HepG2 (cell line): ENCODE results near the gene SLC17A9. TPM values are rescaled to one million over a fixed set of nuclear protein-coding genes. Genes with fewer than 3 reads are reported as not detected.

Source experiments
- BRCA1 ChIP-seq: sonication (generic); formaldehyde crosslinking; IDR thresholded peaks from 2 replicates; pipeline ENCODE4 v1.4.0; 2020; ENCODE audit warnings: missing genetic modification reagents
- CBFB ChIP-seq: sonication (generic); formaldehyde crosslinking; IDR thresholded peaks from 2 replicates; pipeline ENCODE4 v1.4.0; 2020; ENCODE audit warnings: missing genetic modification reagents
- CC2D1A ChIP-seq: sonication (generic); formaldehyde crosslinking; IDR thresholded peaks from 2 replicates; pipeline ENCODE4 v1.8.1; 2023; ENCODE audit warnings: mild to moderate bottlenecking, missing genetic modification reagents
- FIP1L1 ChIP-seq: fragments of 200-400 bp; formaldehyde crosslinking; IDR thresholded peaks from 2 replicates; pipeline ENCODE4 v1.6.1; 2018; ENCODE audit warnings: low read depth, mild to moderate bottlenecking, low read length, moderate library complexity, borderline replicate concordance; ENCODE audit not compliant: insufficient read depth
- GATA4 ChIP-seq: sonication (generic); IDR thresholded peaks from 2 replicates; pipeline ENCODE4 v1.6.1; 2016; ENCODE audit warnings: antibody characterized with exemption, low read depth, borderline replicate concordance
- JDP2 ChIP-seq: sonication (generic); formaldehyde crosslinking; IDR thresholded peaks from 2 replicates; pipeline ENCODE4 v1.8.1; 2022; ENCODE audit warnings: missing genetic modification reagents, borderline replicate concordance
- KLF6 ChIP-seq: IDR thresholded peaks from 2 replicates; pipeline ENCODE4 v1.8.0; 2016; ENCODE audit warnings: missing biosample characterization, missing genetic modification reagents
- POLR2AphosphoS2 ChIP-seq: IDR thresholded peaks from 2 replicates; pipeline ENCODE4 v1.6.1; 2011; ENCODE audit warnings: low read depth, low read length, improper control_type of control experiment
- RBM39 ChIP-seq: fragments of 200-400 bp; formaldehyde crosslinking; IDR thresholded peaks from one replicate; pipeline ENCODE4 v1.6.1; 2018; ENCODE audit warnings: antibody characterized with exemption, mild to moderate bottlenecking, low read depth, low read length; ENCODE audit not compliant: poor library complexity, severe bottlenecking
- SATB2 ChIP-seq: sonication (generic); formaldehyde crosslinking; IDR thresholded peaks from 2 replicates; pipeline ENCODE4 v1.5.0; 2020; ENCODE audit warnings: missing genetic modification reagents
- SMAD1 ChIP-seq: sonication (generic); formaldehyde crosslinking; IDR thresholded peaks from 2 replicates; pipeline ENCODE4 v1.4.0; 2020; ENCODE audit warnings: missing genetic modification reagents, low read depth, mild to moderate bottlenecking, borderline replicate concordance
- SUZ12 ChIP-seq: fragments of 150-350 bp; IDR thresholded peaks from 2 replicates; pipeline ENCODE4 v1.6.1; 2014; ENCODE audit warnings: low read depth, low read length
- ZFP36L1 ChIP-seq: sonication (generic); formaldehyde crosslinking; IDR thresholded peaks from 2 replicates; pipeline ENCODE4 v1.8.0; 2022; ENCODE audit warnings: mild to moderate bottlenecking, missing genetic modification reagents, moderate library complexity
- ZNF331 ChIP-seq: sonication (generic); formaldehyde crosslinking; IDR thresholded peaks from 2 replicates; pipeline ENCODE4 v1.4.0; 2020; ENCODE audit warnings: missing genetic modification reagents
- polyA plus RNA-seq, 8 experiments: library from polyadenylated mRNA; depleted of rRNA in 3 of 8; stranded (reverse) in 7 of 8; unstranded in 1 of 8; fragments of >200 nt; fragmentation: Illumina TruSeq in 4 of 8; extraction: Trizol in 4 of 8; gene quantifications; 2 replicates each; pipeline versions ENCODE4 v1.2.1 to v1.2.3, GENCODE V29; 2011 to 2016; ENCODE audit warnings: low read depth in 4 of 8, missing spikeins in 1 of 8, mixed read lengths in 1 of 8; ENCODE audit not compliant: insufficient read depth in 1 of 8
- total RNA-seq, 5 experiments: library from RNA; depleted of rRNA; stranded (reverse); fragments of >200 nt; fragmentation: Illumina TruSeq; extraction: Trizol; gene quantifications; 2 replicates each; pipeline ENCODE4 v1.2.3, GENCODE V29; 2016; ENCODE audit warnings: low read depth in 1 of 5
- TF ChIP-seq, protein P1 (sequence below): sonication (generic); formaldehyde crosslinking; IDR thresholded peaks from 2 replicates; pipeline ENCODE4 v1.4.0; 2020; ENCODE audit warnings: mild to moderate bottlenecking, missing genetic modification reagents, borderline replicate concordance
- TF ChIP-seq, protein P2 (sequence below): sonication (generic); formaldehyde crosslinking; IDR thresholded peaks from 2 replicates; pipeline ENCODE4 v1.8.0; 2022; ENCODE audit warnings: mild to moderate bottlenecking, missing genetic modification reagents; ENCODE audit not compliant: insufficient replicate concordance
- TF ChIP-seq, protein P3 (sequence below): sonication (generic); formaldehyde crosslinking; IDR thresholded peaks from 2 replicates; pipeline ENCODE4 v1.5.1; 2020; ENCODE audit warnings: missing genetic modification reagents, mild to moderate bottlenecking, borderline replicate concordance
- TF ChIP-seq, protein P4 (sequence below): sonication (generic); formaldehyde crosslinking; IDR thresholded peaks from 2 replicates; pipeline ENCODE4 v1.5.1; 2020; ENCODE audit warnings: missing genetic modification reagents, mild to moderate bottlenecking, borderline replicate concordance

SLC17A9 gene
- total and polyA plus RNA-seq, 2 of the 13 experiments (the other 11 are each of a cell fraction or from before 2014, with no cell fraction given), result 110 to 191 TPM

DNA sequence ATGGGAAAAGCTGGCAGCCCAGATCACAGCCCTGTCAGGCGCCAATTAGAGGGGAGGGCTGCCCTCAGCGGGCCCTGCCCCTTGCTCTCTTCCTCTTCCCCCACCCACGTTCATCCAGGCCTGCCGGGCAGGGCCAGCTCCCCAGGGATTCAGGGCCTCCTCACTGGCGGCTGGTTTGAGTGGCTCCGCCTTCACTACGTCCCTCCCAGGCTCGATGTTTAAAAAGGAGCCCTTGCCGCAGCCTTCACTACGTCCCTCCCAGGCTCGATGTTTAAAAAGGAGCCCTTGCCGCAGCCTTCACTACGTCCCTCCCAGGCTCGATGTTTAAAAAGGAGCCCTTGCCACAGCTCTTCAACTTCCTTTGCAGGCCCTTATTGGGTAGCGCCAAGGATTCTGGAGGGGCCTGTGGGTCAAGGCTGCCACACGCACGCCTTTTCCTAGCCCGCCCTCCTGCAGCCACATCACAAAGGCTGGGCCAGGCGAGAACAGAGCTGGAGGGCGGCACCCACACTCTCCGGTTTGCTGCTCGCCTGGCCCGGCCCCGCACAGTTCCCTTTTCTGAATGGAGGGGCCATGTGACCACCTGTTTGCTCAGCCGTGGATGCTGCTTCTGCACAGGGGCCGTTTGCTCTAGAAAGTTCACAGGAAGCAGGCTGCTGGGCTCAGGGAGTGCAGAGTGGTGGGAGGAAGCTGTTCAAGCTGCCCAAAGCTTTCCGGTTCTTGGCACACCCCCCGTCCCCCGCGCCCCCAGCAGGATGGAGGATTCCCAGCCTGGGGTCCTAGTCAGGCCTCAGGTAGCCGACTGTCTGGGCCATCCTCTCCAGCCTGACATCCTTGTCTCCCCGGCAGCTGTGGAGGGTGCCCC is 1.6 kb downstream of the SLC17A9 start (continued):
- TF ChIP-seq, protein P1, sequence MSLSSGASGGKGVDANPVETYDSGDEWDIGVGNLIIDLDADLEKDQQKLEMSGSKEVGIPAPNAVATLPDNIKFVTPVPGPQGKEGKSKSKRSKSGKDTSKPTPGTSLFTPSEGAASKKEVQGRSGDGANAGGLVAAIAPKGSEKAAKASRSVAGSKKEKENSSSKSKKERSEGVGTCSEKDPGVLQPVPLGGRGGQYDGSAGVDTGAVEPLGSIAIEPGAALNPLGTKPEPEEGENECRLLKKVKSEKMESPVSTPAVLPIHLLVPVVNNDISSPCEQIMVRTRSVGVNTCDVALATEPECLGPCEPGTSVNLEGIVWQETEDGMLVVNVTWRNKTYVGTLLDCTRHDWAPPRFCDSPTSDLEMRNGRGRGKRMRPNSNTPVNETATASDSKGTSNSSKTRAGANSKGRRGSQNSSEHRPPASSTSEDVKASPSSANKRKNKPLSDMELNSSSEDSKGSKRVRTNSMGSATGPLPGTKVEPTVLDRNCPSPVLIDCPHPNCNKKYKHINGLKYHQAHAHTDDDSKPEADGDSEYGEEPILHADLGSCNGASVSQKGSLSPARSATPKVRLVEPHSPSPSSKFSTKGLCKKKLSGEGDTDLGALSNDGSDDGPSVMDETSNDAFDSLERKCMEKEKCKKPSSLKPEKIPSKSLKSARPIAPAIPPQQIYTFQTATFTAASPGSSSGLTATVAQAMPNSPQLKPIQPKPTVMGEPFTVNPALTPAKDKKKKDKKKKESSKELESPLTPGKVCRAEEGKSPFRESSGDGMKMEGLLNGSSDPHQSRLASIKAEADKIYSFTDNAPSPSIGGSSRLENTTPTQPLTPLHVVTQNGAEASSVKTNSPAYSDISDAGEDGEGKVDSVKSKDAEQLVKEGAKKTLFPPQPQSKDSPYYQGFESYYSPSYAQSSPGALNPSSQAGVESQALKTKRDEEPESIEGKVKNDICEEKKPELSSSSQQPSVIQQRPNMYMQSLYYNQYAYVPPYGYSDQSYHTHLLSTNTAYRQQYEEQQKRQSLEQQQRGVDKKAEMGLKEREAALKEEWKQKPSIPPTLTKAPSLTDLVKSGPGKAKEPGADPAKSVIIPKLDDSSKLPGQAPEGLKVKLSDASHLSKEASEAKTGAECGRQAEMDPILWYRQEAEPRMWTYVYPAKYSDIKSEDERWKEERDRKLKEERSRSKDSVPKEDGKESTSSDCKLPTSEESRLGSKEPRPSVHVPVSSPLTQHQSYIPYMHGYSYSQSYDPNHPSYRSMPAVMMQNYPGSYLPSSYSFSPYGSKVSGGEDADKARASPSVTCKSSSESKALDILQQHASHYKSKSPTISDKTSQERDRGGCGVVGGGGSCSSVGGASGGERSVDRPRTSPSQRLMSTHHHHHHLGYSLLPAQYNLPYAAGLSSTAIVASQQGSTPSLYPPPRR (CRISPR knock-in tag), result peak; percentile 90
- TF ChIP-seq, protein P2, sequence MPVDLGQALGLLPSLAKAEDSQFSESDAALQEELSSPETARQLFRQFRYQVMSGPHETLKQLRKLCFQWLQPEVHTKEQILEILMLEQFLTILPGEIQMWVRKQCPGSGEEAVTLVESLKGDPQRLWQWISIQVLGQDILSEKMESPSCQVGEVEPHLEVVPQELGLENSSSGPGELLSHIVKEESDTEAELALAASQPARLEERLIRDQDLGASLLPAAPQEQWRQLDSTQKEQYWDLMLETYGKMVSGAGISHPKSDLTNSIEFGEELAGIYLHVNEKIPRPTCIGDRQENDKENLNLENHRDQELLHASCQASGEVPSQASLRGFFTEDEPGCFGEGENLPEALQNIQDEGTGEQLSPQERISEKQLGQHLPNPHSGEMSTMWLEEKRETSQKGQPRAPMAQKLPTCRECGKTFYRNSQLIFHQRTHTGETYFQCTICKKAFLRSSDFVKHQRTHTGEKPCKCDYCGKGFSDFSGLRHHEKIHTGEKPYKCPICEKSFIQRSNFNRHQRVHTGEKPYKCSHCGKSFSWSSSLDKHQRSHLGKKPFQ (CRISPR knock-in tag), result peak; percentile 95
- TF ChIP-seq SUZ12, result no peak
- TF ChIP-seq FIP1L1, result peak; percentile 67; the same call in 1 of the 2 replicates
- peak; percentile 96; the same call in 1 of the 2 replicates for TF ChIP-seq SATB2 (CRISPR knock-in tag)
- TF ChIP-seq POLR2AphosphoS2, result peak; percentile 79; the same call in 1 of the 2 replicates
- TF ChIP-seq CC2D1A (CRISPR knock-in tag), result peak; percentile 63; the same call in 1 of the 2 replicates
- TF ChIP-seq ZFP36L1 (CRISPR knock-in tag), result 0 out of 2 replicates have a peak, but pooled peaks have one; percentile 75
- peak; percentile 54 for TF ChIP-seq RBM39
- peak; percentile 95 for TF ChIP-seq ZNF331 (CRISPR knock-in tag)
- TF ChIP-seq GATA4, result no peak
- TF ChIP-seq, protein P3, sequence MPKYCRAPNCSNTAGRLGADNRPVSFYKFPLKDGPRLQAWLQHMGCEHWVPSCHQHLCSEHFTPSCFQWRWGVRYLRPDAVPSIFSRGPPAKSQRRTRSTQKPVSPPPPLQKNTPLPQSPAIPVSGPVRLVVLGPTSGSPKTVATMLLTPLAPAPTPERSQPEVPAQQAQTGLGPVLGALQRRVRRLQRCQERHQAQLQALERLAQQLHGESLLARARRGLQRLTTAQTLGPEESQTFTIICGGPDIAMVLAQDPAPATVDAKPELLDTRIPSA, result peak; percentile 84
- TF ChIP-seq JDP2 (CRISPR knock-in tag), result no peak; the same call in 1 of the 2 replicates
- TF ChIP-seq, protein P4, sequence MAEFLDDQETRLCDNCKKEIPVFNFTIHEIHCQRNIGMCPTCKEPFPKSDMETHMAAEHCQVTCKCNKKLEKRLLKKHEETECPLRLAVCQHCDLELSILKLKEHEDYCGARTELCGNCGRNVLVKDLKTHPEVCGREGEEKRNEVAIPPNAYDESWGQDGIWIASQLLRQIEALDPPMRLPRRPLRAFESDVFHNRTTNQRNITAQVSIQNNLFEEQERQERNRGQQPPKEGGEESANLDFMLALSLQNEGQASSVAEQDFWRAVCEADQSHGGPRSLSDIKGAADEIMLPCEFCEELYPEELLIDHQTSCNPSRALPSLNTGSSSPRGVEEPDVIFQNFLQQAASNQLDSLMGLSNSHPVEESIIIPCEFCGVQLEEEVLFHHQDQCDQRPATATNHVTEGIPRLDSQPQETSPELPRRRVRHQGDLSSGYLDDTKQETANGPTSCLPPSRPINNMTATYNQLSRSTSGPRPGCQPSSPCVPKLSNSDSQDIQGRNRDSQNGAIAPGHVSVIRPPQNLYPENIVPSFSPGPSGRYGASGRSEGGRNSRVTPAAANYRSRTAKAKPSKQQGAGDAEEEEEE (CRISPR knock-in tag), result peak; percentile 48; the same call in 1 of the 2 replicates
- peak; percentile 88; the same call in 1 of the 2 replicates for TF ChIP-seq CBFB (CRISPR knock-in tag)
- peak; percentile 96 for TF ChIP-seq BRCA1 (CRISPR knock-in tag)
- peak; percentile 99 for TF ChIP-seq KLF6 (CRISPR knock-in tag)
- TF ChIP-seq SMAD1, result peak; percentile 79; the same call in 1 of the 2 replicates
